Neural crest cell (in vitro differentiated cells): ENCODE measurements around the gene SLC1A2. TPM values are rescaled to one million over a fixed set of nuclear protein-coding genes. Genes with fewer than 3 reads are reported as not detected.
A peak's percentile ranks its signal among the peaks of the same experiment; 100 is the strongest.

Experiments
- DNase-seq: peaks from one replicate; pipeline ENCODE4 v3.0.0; 2021; ENCODE audit warnings: low read depth, mixed read lengths, low spot score
- H3K27ac Mint-ChIP-seq: one replicate; pipeline ENCODE4 v1.8.0; 2021; ENCODE audit warnings: mild to moderate bottlenecking, mixed read lengths; ENCODE audit not compliant: unreplicated experiment
- H3K27me3 Mint-ChIP-seq: 2 replicates; pipeline ENCODE4 v1.8.0; 2021; ENCODE audit warnings: low read depth, mild to moderate bottlenecking, mixed read lengths
- H3K36me3 Mint-ChIP-seq: 2 replicates; pipeline ENCODE4 v1.8.0; 2021; ENCODE audit warnings: low read depth, mild to moderate bottlenecking, mixed read lengths
- H3K4me1 Mint-ChIP-seq: 2 replicates; pipeline ENCODE4 v1.8.0; 2021; ENCODE audit warnings: mixed read lengths
- H3K4me3 Mint-ChIP-seq: one replicate; pipeline ENCODE4 v1.8.0; 2021; ENCODE audit warnings: mild to moderate bottlenecking, mixed read lengths
- H3K9me3 Mint-ChIP-seq: 2 replicates; pipeline ENCODE4 v1.8.0; 2021; ENCODE audit warnings: mixed read lengths
- CTCF ChIP-seq: fragments of 200-600 bp; sonication (generic); conservative IDR thresholded peaks from 2 replicates; pipeline ENCODE4 v1.5.0; 2021; ENCODE audit warnings: antibody characterized with exemption, mild to moderate bottlenecking
- long read RNA-seq: library from polyadenylated mRNA; unstranded; transcript quantifications from one replicate; pipeline ENCODE4 v2.0.0, GENCODE V29; 2020
- total RNA-seq: library from RNA; stranded (reverse); gene quantifications from 2 replicates; pipeline ENCODE4 v1.2.1, GENCODE V29; 2021

The SLC1A2 gene
- 2.4 and 2.7 TPM in 2 replicates for total RNA-seq
- long read RNA-seq, result 0 reads

DNA sequence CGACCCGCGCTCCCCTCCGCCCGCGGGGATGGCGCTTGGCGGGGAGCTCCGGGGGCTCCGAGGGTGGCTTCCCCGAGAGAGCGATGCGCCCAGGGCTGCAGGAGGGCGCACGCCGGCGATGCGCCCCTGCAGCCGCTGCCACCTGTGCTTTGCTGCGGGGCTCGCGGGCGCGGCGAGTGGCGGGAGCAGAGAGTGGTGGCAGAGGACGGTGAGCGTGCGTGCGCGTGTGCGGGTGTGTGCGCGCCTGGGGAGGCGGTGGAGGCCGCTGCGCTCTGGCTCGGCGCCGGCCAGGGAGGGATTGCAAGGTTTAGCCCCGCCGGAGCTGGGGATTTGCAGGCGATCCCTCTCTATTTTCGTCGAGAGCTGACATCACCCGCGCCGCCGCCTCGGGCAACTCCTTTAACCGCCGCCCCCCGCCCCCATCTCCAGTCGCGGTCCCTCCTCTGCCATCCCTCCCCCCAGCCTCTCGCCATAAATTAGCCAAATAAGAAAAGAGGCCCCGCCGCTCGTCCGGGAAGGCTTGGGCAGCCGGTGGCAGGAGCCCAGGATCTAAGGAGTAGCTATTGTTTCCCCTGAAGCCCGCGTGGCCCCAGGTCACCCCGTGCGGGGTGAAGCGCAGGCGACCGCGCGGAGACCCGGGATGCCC, at the start of gene SLC1A2:
TSS of gene SLC1A2 (minus strand) at position 375 of the 646 bp plus-strand sequence. CDS start 592 bp downstream, outside the sequence.
- Mint-ChIP-seq H3K27ac (no peak within 1 kb of the TSS), H3K27me3 (peaks cover 99% of the 10 kb centered on the region), H3K36me3 (no peaks in the 10 kb centered on the region), H3K9me3 (no peaks in the 10 kb centered on the region), H3K4me3 (peak within 1 kb of the TSS; percentile 90), H3K4me1 (peaks cover 24% of the 10 kb centered on the region)
- TF ChIP-seq CTCF, result no peak
- peak; percentile 28 for DNase-seq

GRCh38 chr11:35466058-35466457, 46.7 kb upstream of the SLC1A2 start:
- no peak for TF ChIP-seq CTCF
- H3K27me3 Mint-ChIP-seq, result peaks cover 3% of the 10 kb centered on the region
- H3K4me3 Mint-ChIP-seq, result no peak overlapping the region
- DNase-seq, result no peak
- H3K36me3 Mint-ChIP-seq, result no peaks in the 10 kb centered on the region
- H3K27ac Mint-ChIP-seq, result no peak overlapping the region
- no peaks in the 10 kb centered on the region for H3K9me3 Mint-ChIP-seq
- H3K4me1 Mint-ChIP-seq, result peaks cover 12% of the 10 kb centered on the region

DNA sequence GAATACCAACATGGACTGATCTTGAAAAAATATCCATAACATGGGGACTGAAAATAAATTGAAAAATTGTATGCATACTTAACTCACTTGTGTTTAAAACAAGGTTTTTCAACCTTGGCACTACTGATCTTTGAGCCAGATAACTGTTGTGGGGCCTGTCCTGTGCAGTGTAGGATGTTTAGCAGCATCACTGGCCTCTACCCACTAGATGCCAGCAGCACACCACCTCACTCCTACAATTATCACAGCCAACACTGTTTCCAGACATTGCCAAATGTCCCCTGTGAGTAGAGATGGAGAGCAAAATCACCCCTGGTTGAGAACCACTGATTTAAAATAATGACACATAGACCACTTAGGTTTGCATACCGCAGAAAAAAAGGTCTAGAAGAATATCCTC, 45.0 kb upstream of the SLC1A2 start:
- Mint-ChIP-seq H3K27me3 (peaks cover 3% of the 10 kb centered on the region), H3K27ac (no peak overlapping the region), H3K36me3 (no peaks in the 10 kb centered on the region), H3K4me3 (no peak overlapping the region), H3K4me1 (peaks cover 12% of the 10 kb centered on the region), H3K9me3 (no peaks in the 10 kb centered on the region)
- TF ChIP-seq CTCF, result peak; percentile 35
- DNase-seq, result no peak

DNA sequence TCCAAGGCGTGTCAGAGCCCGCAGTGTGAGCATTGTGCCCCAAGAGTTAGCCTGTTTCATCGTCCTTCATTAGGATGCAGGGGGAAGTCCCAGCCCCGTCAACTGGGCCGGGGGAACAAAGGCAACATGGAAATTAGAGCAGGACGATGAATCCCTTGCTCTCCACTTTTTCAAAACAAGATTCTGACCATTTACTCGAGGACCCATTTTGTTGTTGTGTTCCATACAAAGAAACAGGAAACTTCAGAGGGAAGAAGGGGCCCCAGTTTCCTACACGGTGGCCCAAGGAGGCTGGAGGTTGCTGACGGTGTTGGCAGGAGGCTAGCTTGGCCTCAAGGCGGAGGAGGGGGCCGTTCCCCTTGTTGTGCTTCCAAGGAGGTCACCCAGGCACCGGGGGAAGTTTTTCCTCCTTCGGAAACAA, 44.0 kb upstream of the SLC1A2 start:
- peak overlapping the region; percentile 57 for H3K27ac Mint-ChIP-seq
- no peaks in the 10 kb centered on the region for H3K36me3 Mint-ChIP-seq
- H3K4me3 Mint-ChIP-seq, result no peak overlapping the region
- no peak for DNase-seq
- no peaks in the 10 kb centered on the region for H3K9me3 Mint-ChIP-seq
- H3K4me1 Mint-ChIP-seq, result peaks cover 12% of the 10 kb centered on the region
- no peak for TF ChIP-seq CTCF
- H3K27me3 Mint-ChIP-seq, result peaks cover 8% of the 10 kb centered on the region

- H3K36me3 Mint-ChIP-seq, result no peaks in the 10 kb centered on the region
- no peak for TF ChIP-seq CTCF
- H3K4me1 Mint-ChIP-seq, result peaks cover 12% of the 10 kb centered on the region
- H3K27me3 Mint-ChIP-seq, result peaks cover 10% of the 10 kb centered on the region
- H3K9me3 Mint-ChIP-seq, result no peaks in the 10 kb centered on the region
- no peak overlapping the region for H3K27ac Mint-ChIP-seq
- DNase-seq, result no peak
- H3K4me3 Mint-ChIP-seq, result no peak overlapping the region
Observed at GRCh38 chr11:35461917-35462538, 42.7 kb upstream of the SLC1A2 start.
